ENCODE results near the gene HSD3B7. TPM values are rescaled to one million over a fixed set of nuclear protein-coding genes. Genes with fewer than 3 reads are reported as not detected.

The HSD3B7 gene
- total and polyA plus RNA-seq, 2 of the 8 experiments (the other 6 are each of a cell fraction or from before 2014, with no cell fraction given): 2.9 to 6.6 TPM

GRCh38 chr16:31033709-31034492 lies 48.9 kb downstream of the HSD3B7 start:
- 2% methylated on average over 40 of the region's 47 CpGs; no CpG with 5 or more reads in 1 of the 2 experiments for WGBS, 2 experiments (ENCODE audit: extremely low coverage in 1 of 2, insufficient coverage in 1 of 2, insufficient read length in 1 of 2, insufficient replicate concordance in 2 of 2, low coverage in 1 of 2, low lambda C conversion rate in 2 of 2, missing lambda C conversion rate in 1 of 2)
- Histone ChIP-seq H3K4me2 (ENCODE audit: insufficient read depth in 1 of 2, low read depth in 2 of 2, low read length in 2 of 2) (peak overlapping the region; percentile 79 to 95), H3K9me3 (ENCODE audit: insufficient read depth in 2 of 2, low read depth in 1 of 2, low read length in 1 of 2) (no peaks in the 10 kb centered on the region), H4K8ac (ENCODE audit: extremely low read depth, insufficient read depth, low read length) (no peak overlapping the region; the same call in 1 of the 2 replicates), H3K23me2 (ENCODE audit: low read depth, low read length) (peaks cover 12% of the 10 kb centered on the region; the same call in 1 of the 2 replicates), H3K14ac (ENCODE audit: insufficient read length) (no peak overlapping the region), H3K27ac (ENCODE audit: low read depth, low read length) (no peak overlapping the region), H3K9ac (replicated peaks in 1 of 4; ENCODE audit: extremely low read depth in 1 of 4, low read depth in 3 of 4, low read length in 3 of 4) (peak overlapping the region; percentile 45 to 53 (median 50); a peak in 5 of 7 replicates), H3K18ac (ENCODE audit: extremely low read depth, low read length) (peak overlapping the region; percentile 13; the same call in 1 of the 2 replicates), H2BK5ac (ENCODE audit: low read depth, low read length) (0 out of 2 replicates have a peak overlapping the region, but pooled peaks have one; percentile 82), H4K91ac (replicated peaks; ENCODE audit: insufficient read length, low read length) (no peak overlapping the region), H4K20me1 (replicated peaks in 1 of 2; ENCODE audit: control insufficient read depth in 1 of 2, insufficient read depth in 2 of 2, low read length in 2 of 2) (peaks cover 0 to 5% of the 10 kb centered on the region in 2 experiments), H3K27me3 (replicated peaks in 1 of 4; ENCODE audit: control insufficient read depth in 3 of 4, extremely low read depth in 1 of 4, insufficient read depth in 3 of 4, low read length in 3 of 4) (no peaks in the 10 kb centered on the region), H2AK5ac (ENCODE audit: low read depth, low read length) (no peak overlapping the region), H3K4ac (replicated peaks; ENCODE audit: insufficient read length, low read depth, low read length) (no peak overlapping the region), H3K4me3 (ENCODE audit: extremely low read depth in 1 of 4, insufficient read depth in 2 of 4, low read depth in 3 of 4, low read length in 4 of 4) (peak overlapping the region; percentile 67 to 94 (median 91)), H2AFZ (ENCODE audit: low read length) (peak overlapping the region; percentile 29; the same call in 1 of the 2 replicates), H2BK20ac (ENCODE audit: low read length) (no peak overlapping the region), H3K79me1 (ENCODE audit: low read depth, low read length) (no peaks in the 10 kb centered on the region), H4K5ac (ENCODE audit: insufficient read length, low read depth, low read length) (no peak overlapping the region), H3K36me3 (ENCODE audit: control insufficient read depth in 2 of 4, insufficient read depth in 4 of 4, low read length in 3 of 4) (no peaks in the 10 kb centered on the region), H2BK15ac (ENCODE audit: low read length) (no peak overlapping the region), H2BK120ac (replicated peaks; ENCODE audit: low read depth, low read length) (no peak overlapping the region), H3K4me1 (replicated peaks in 1 of 4; ENCODE audit: control insufficient read depth in 3 of 4, insufficient read depth in 4 of 4, low read length in 3 of 4) (peaks cover 0 to 4% (median 2%) of the 10 kb centered on the region in 4 experiments; a peak in 4 of 7 replicates), H3K23ac (ENCODE audit: insufficient read length) (no peak overlapping the region), H2BK12ac (ENCODE audit: low read depth, low read length) (no peak overlapping the region), H3K79me2 (ENCODE audit: control insufficient read depth in 1 of 2, insufficient read depth in 2 of 2, low read length in 2 of 2) (no peaks in the 10 kb centered on the region), H3K56ac (replicated peaks; ENCODE audit: insufficient read length, low read depth, low read length) (no peak overlapping the region)
- FAIRE-seq (no peak), DNase-seq (ENCODE audit: low read depth in 1 of 2, low spot score in 2 of 2) (peak in 1 of 2 experiments; percentile 90)
- POLR2A ChIA-PET (ENCODE audit: partially characterized antibody): interaction anchor here (0.7 to 1.9 kb wide), 8 partner anchors 8 to 145 kb away, joined by 3 to 9 read pairs (median 4); partner anchors contain the start of genes HSD3B7, KAT8, ZNF646 and ZNF668
- CTCF ChIA-PET (ENCODE audit: partially characterized antibody): interaction anchor here (1.0 to 2.2 kb wide), 3 partner anchors 48 to 92 kb away, joined by 3 to 5 read pairs (median 3); partner anchors contain the start of gene HSD3B7
- TF ChIP-seq SP2 (IDR thresholded peaks at IDR 0.05; ENCODE audit: low read length) (no peak), SIX5 (IDR thresholded peaks at IDR 0.05; ENCODE audit: low read depth, low read length) (peak; percentile 85), SP4 (IDR thresholded peaks at IDR 0.05; ENCODE audit: low read length) (0 out of 2 replicates have a peak, but pooled peaks have one; percentile 31), RNF2 (IDR thresholded peaks at IDR 0.05; ENCODE audit: borderline replicate concordance, low read depth, low read length, missing control alignments, poor library complexity, severe bottlenecking) (no peak), CHD2 (IDR thresholded peaks at IDR 0.05; ENCODE audit: low read length) (peak; percentile 25; the same call in 1 of the 2 replicates), SAP30 (IDR thresholded peaks at IDR 0.05; ENCODE audit: insufficient read depth, insufficient replicate concordance, low read length) (peak; percentile 30), ZNF274 (IDR thresholded peaks at IDR 0.05; ENCODE audit: borderline replicate concordance, extremely low read depth, low read length) (no peak), JUN (IDR thresholded peaks at IDR 0.05; ENCODE audit: low read depth, low read length) (no peak), KDM4A (IDR thresholded peaks at IDR 0.05; ENCODE audit: low read depth, low read length, severe bottlenecking) (peak; percentile 56)
- TF ChIP-seq, protein P1, sequence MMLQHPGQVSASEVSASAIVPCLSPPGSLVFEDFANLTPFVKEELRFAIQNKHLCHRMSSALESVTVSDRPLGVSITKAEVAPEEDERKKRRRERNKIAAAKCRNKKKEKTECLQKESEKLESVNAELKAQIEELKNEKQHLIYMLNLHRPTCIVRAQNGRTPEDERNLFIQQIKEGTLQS (IDR thresholded peaks at IDR 0.05; ENCODE audit: insufficient read depth, low read depth, low read length): no peak

All from H1 (cell line).